RWPE2 (cell line): Measurements from ENCODE around the gene PGR.

Experiments
- ATAC-seq: fragments of 200-7000 bp; cut with Tn5 transposase; 3 replicates; pipeline ENCODE4 v1.9.1; 2021; ENCODE audit warnings: low read depth
- DNase-seq: peaks from one replicate; pipeline ENCODE4 v3.0.0-alpha.2; 2020; ENCODE audit warnings: low spot score
- H3K27ac ChIP-seq: fragments of 450-650 bp; 2 replicates; pipeline ENCODE4 v1.5.1; 2017; ENCODE audit warnings: mild to moderate bottlenecking; ENCODE audit not compliant: poor library complexity, severe bottlenecking
- H3K27me3 ChIP-seq: fragments of 250-450 bp; sonication (Bioruptor Pico); 2 replicates; pipeline ENCODE4 v1.5.1; 2021; ENCODE audit warnings: mild to moderate bottlenecking, moderate library complexity; ENCODE audit not compliant: insufficient read depth, poor library complexity, severe bottlenecking
- H3K36me3 ChIP-seq: fragments of 250-450 bp; sonication (Bioruptor Pico); 2 replicates; pipeline ENCODE4 v1.5.1; 2020; ENCODE audit warnings: low read depth, mild to moderate bottlenecking, moderate library complexity
- H3K4me1 ChIP-seq: fragments of 250-450 bp; sonication (Bioruptor Pico); 2 replicates; pipeline ENCODE4 v1.5.1; 2021; ENCODE audit warnings: mild to moderate bottlenecking, moderate library complexity; ENCODE audit not compliant: insufficient read depth, poor library complexity, severe bottlenecking
- H3K4me3 ChIP-seq: fragments of 250-450 bp; sonication (Bioruptor Pico); 2 replicates; pipeline ENCODE4 v1.5.1; 2021; ENCODE audit warnings: mild to moderate bottlenecking, moderate library complexity; ENCODE audit not compliant: severe bottlenecking
- H3K9me3 ChIP-seq: fragments of 250-450 bp; sonication (Bioruptor Pico); 2 replicates; pipeline ENCODE4 v1.5.1; 2021; ENCODE audit warnings: mild to moderate bottlenecking, moderate library complexity; ENCODE audit not compliant: severe bottlenecking
- TF ChIP-seq, protein P1 (sequence below): fragments of 450-650 bp; IDR thresholded peaks from one replicate; pipeline ENCODE4 v1.5.1; 2017; ENCODE audit warnings: mild to moderate bottlenecking, moderate library complexity; ENCODE audit not compliant: poor library complexity, severe bottlenecking

The PGR gene

DNA sequence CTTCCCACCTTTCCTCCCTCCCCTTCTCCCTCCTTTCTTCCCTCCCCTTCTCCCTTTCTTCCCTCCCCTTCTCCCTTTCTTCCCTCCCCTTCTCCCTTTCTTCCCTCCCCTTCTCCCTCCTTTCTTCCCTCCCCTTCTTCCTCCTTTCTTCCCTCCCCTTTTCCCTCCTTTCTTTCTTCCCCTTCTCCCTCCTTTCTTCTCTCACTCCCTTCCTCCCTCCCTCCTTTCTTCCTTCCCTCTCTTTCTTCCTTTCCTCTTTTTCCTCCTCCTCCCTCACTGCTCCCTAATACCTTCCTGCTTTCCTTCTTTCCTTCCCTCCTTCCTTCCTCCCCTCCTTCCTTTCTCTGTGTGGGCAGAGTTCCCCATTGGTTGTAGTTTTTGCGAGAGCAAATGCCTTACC lies 76.1 kb downstream of the PGR start:
- no peaks in the 10 kb centered on the region for H3K4me1 ChIP-seq
- TF ChIP-seq, protein P1, sequence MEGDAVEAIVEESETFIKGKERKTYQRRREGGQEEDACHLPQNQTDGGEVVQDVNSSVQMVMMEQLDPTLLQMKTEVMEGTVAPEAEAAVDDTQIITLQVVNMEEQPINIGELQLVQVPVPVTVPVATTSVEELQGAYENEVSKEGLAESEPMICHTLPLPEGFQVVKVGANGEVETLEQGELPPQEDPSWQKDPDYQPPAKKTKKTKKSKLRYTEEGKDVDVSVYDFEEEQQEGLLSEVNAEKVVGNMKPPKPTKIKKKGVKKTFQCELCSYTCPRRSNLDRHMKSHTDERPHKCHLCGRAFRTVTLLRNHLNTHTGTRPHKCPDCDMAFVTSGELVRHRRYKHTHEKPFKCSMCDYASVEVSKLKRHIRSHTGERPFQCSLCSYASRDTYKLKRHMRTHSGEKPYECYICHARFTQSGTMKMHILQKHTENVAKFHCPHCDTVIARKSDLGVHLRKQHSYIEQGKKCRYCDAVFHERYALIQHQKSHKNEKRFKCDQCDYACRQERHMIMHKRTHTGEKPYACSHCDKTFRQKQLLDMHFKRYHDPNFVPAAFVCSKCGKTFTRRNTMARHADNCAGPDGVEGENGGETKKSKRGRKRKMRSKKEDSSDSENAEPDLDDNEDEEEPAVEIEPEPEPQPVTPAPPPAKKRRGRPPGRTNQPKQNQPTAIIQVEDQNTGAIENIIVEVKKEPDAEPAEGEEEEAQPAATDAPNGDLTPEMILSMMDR, result no peak
- H3K27ac ChIP-seq, result no peak overlapping the region
- H3K9me3 ChIP-seq, result no peaks in the 10 kb centered on the region
- ATAC-seq (no peak), DNase-seq (no peak)
- no peak overlapping the region for H3K4me3 ChIP-seq
- H3K36me3 ChIP-seq, result no peaks in the 10 kb centered on the region
- no peaks in the 10 kb centered on the region for H3K27me3 ChIP-seq

DNA sequence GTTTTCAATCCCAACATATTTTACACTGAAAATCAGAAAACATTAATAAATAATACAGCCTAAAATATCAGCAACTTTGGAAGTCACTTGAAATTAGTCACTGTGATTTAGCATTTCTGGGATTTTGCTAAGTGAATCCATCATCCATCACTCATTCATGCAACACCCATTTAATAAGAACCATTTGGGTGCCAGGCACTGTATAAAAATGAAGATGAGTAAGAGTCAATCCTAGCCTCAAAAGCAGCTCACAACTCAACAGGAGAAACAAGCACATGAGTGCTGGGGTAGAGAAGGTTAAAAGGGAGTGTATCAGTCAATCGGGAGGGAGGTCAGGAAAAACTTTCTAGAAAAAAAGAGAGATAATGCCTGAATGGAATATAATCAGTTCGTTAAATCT lies 77.9 kb downstream of the PGR start:
- Histone ChIP-seq H3K4me3 (no peak overlapping the region), H3K9me3 (no peaks in the 10 kb centered on the region), H3K4me1 (no peaks in the 10 kb centered on the region), H3K27ac (no peak overlapping the region), H3K36me3 (no peaks in the 10 kb centered on the region), H3K27me3 (no peaks in the 10 kb centered on the region)
- ATAC-seq (no peak), DNase-seq (no peak)
- TF ChIP-seq, protein P1, result no peak

DNA sequence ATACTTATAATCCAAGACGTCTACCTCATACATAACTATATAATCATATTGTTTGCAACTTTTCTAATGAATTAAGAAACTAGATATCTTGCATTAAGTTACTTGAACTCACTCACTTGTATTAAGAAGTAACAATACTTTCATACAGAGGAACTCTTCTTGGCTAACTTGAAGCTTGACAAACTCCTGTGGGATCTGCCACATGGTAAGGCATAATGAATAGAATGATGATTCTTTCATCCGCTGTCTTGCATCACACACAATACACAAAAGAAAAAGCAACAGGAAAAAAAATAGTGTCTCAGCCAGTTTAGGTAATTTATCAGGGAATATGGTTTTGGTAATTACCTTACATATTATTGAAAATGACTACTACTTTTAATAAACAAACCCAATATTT lies 79.8 kb downstream of the PGR start:
- Histone ChIP-seq H3K36me3 (no peaks in the 10 kb centered on the region), H3K4me1 (no peaks in the 10 kb centered on the region), H3K4me3 (no peak overlapping the region), H3K27ac (no peak overlapping the region), H3K27me3 (no peaks in the 10 kb centered on the region), H3K9me3 (no peaks in the 10 kb centered on the region)
- TF ChIP-seq, protein P1, result no peak
- DNase-seq (no peak), ATAC-seq (no peak)

DNA sequence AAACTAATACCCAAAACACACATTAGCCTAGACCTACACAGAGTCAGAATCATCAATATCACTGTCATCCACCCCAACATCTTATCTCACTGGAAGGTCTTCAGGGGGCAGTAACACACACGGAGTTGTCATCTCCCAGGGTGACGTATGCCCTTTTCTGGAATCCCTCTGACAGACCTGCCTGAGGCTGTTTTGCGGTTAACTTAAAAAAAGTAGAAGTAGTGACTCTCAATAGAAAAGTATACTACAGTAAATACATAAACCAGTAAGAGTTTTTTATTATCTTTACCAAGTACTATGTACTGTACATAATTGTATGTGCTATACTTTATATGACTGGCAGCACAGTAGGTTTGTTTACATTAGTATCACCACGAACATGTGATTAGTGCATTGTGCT lies 80.5 kb downstream of the PGR start:
- TF ChIP-seq, protein P1, result no peak
- Histone ChIP-seq H3K27ac (no peak overlapping the region), H3K9me3 (no peaks in the 10 kb centered on the region), H3K27me3 (no peaks in the 10 kb centered on the region), H3K36me3 (no peaks in the 10 kb centered on the region), H3K4me1 (no peaks in the 10 kb centered on the region), H3K4me3 (no peak overlapping the region)
- ATAC-seq (peak; percentile 45; the same call in 2 of the 3 replicates), DNase-seq (no peak)

DNA sequence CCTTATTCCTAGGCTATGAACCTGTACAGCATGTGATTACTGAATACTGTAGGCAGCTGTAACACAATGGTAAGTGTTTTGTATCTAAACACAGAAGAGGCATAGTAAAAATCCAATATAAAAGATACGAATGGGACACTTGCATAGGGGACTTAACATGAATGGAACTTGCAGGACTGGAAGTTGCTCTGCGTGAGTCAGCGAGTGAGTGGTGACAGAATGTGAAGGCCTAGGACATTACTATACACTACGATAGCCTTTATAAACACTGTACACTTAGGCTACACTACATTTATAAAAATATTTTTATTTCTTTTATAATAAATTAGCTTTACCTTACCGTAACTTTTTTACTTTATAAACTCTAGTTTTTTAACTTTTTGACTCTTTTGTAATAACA lies 81.1 kb downstream of the PGR start:
- H3K27me3 ChIP-seq, result no peaks in the 10 kb centered on the region
- no peak for DNase-seq
- H3K9me3 ChIP-seq, result no peaks in the 10 kb centered on the region

More for the DNA sequence above, 81.1 kb downstream of the PGR start:
- Histone ChIP-seq H3K4me1 (no peaks in the 10 kb centered on the region), H3K27ac (no peak overlapping the region), H3K4me3 (no peak overlapping the region), H3K36me3 (no peaks in the 10 kb centered on the region)
- TF ChIP-seq, protein P1, result no peak
- ATAC-seq, result no peak
